ENCODE measurements around the gene SFT2D1.

The SFT2D1 gene

DNA sequence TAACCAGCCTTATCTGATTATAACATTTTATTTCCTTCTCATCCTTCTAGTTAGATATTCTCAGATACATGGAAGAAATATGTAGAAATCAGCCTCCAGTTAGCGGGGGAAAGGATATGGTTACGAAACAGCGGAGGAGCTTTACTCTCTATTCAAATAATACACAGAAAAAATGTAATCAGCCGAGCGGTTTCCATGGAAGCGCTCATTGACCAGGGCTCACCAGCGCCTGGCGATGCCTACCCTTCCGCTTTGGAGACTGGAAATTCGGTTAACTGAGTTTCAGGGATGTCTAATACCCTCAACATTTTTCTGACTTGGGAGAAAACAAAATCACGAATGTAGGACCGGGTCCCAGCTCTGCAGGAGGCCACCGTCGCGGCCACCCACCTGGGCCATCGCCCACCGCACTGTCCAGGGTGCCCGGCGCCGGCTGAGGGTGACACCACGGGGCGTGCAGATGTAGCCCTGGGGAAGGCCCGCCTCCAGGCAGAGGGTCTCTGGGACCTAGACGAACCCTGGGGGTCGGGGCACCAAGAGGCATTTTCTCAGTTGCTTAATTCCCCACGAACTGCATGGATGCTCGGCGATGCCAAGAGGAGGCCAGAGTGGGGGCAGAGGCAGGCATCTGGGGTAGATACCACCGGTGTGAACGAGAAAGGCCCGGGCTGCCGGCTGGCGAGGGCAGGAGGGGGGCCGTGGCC is 35.8 kb downstream of the SFT2D1 start:
- DNase-seq: no peak

DNA sequence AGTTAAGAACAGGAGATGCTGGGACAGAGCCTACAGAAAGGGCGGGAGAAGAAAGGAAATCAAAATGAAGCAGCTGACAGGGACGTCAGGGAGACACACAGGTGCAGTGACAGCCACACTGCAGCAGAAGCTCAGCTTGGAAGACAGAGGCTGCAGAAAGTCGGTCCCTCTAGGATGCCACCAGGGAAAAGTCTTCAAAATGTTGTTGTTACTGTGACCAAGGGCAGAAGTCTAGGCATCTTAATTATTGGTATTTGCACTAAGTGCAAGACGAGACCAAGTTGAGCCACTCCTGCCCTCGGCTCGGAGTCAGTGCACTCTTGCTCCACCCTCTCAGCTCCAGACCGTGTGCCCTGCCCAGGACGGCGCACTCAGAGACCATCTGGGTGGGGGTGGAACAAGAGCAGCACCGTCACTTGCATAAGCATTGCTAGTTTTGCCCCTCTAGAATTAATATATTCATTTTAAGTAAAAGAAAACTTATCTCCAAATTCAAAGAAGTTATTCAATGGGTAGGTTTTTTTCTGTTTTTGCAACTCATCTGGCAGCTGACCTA is 36.7 kb downstream of the SFT2D1 start:
- DNase-seq: no peak

DNA sequence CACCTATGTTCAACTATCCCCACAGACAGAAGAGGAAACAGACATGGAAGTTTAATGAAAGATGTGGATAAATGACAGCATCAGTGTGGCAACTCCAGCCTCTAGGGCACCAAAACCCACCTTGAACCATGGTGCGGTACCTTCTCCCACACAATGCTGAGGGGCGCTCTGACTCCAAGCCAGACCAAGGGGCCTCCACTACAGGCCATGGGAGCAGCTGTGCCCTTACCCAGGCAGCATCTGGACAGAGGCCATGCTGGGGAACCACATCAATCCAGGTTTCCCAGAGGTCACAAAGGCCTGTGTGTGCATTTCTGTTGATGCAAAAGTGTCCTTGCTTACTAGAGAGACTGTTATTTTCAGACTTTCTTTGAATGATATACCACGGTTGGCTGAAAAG is 38.2 kb downstream of the SFT2D1 start:
- DNase-seq: no peak

DNA sequence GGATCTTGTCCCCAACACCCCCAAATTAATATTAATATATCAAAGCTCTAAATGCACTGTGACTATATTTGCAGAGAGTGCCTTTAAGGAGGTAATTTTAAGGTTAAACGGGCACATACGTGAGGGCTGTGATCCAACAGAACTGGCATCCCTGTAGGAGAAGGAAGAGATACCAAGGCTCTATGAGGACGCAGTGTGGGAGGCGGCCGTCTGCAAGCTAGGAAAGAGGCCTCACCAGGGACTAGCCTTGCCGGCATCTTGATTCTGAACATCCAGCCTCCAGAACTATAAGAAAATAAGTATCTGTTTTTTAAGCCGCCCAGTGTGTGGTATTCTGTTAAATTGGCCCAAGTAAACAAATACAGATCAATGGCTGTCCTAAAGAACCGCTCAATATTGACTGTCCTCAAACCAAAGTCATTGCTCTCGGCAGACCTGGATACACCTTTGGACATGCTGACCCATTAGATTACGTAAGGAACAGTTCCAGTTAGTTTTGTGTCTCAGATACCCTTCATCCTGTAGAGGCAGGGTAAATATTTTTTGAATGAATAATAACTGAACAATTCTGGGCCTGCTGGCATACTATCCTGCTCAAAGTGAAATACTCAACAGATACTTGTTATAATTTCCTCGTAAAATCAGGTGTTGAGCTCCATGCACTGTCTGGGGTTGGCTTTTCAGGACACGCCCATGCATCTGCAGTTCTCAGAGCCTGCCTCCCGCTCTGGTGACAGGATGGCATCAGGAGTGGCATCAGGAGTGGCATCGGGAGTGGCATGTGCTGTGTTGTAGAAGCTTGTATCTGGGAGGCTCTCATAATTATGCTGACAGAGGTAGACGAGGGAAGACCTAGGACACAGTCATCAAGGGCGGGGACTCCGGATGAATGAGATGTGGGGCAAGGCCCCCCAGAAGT is 40.5 kb downstream of the SFT2D1 start:
- no peak for DNase-seq

DNA sequence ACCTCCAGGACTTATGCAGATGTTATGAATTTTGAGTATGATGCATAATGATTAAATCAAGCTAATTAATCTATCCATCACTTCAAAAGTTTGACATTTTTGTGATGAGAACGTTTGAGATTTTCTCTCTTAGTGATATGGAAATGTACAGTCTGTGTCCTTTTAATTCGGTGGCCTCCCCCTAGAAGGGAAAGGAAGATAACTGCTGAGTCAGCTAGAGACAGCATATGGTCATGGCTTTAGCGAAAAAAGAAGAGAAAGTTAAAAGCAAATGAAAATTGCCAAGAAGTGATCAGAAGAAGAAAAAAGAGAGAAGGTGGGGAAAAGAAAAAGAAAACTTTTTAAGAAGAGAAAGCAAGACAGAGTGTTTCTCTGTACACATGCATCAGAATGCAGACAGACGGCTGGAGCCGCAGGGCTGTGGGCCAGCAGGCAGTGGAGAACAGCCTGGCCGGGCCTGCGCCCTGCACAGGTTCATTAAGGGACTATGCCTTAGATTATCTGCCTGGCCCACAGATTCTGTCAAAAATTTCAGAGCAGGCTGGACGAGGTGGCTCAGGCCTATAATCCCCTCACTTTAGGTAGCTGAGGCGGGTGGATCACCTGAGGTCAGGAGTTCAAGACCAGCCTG is 41.9 kb downstream of the SFT2D1 start:
- no peak for DNase-seq

DNA sequence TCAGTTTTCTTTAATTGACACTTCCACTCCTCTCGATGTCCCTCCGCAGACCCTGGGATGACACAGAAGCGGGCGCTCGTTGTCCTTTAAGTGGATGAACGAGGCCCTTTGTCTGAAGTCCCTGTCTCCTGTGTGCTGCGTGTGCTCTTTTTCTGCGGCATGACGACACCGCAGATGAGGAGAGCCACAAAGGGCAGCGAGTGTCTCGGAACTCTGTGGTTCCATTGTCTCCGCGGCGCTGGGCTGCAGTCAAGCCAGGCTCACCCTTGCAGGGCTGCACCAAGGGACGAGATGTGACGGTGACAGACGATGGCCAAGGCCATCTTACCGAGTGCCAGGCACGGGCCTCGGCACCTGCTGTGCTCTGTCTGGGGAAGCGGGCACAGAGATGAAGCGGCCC is 44.7 kb downstream of the SFT2D1 start:
- DNase-seq: no peak

DNA sequence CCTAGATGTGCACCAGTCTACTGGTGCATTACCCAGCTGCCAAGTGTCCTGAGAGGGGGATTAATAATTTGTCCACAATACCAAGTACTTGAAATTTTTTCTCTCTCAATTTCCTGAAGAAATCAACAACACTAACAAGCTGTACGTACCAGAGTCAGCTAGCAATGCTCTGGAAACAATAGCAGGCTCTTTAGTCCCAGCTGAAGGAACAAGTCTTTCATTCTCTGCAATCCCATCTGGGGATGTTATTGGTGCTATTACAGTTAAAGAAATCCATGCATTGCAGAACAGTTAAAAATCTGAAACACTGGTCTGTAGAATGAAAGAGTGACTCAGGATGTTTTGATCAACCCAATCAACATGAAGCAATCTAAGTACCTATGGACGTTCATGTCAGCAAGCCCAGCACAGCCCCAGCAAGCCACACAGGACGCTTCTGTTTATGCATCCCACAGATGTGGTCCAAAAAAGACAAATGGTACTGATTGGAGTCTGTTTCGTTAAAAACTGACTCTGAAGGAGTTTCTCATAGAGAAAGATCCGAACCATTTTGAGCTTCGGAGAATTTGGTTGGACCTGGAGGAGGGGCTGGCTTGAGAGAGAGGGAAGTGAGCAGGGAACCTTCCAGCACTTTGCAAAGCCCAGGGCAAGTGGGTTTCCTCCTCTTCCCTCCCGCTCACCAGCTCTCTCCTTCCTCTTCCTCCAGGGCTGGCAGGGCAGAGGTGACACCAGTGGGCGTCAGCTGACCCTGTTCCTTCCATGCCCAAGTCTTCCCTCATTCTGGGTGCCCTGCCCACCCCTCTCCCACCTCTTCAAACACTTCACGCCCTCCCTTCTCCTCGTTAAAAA is 46.1 kb downstream of the SFT2D1 start:
- DNase-seq: no peak

DNA sequence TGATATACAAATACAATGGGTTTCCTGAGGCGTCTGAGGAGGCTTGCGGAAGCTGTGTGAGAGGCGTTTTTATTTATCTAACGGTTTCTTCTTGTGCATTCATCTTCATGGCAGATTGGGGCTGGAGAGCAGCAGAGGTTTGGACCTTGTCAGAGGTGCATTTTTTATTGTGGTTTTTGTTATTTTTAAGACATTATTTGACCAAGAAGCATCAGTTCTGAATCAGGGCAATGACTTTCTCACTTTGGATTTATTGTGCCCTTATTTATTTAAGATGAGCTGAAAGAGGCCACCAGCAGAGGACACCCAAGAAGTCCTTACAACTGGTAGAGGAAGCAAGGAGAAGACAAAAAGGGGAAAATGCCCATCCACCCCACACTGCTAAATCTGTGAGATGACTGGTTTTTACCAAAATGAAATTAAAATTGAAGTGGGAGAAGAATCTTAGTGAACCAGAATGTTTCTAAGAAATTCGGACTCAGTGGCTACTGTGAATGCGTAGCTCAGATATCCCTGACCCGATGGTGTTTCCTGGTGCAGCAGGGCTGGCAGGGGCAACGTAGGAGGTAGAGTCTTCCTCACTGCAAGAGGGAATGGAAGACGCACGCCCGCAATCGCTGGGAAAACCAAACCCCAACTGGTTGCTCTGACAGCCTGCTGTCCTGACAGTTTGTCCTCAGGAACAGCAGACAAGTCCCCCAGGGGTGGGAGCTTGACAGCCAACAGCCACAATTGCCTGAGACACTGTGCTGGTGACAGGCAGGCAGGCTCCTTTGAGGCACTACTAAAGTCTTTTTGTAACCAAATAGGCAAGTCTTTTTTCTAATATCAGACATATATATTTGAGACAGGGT is 48.4 kb downstream of the SFT2D1 start:
- no peak for DNase-seq

DNA sequence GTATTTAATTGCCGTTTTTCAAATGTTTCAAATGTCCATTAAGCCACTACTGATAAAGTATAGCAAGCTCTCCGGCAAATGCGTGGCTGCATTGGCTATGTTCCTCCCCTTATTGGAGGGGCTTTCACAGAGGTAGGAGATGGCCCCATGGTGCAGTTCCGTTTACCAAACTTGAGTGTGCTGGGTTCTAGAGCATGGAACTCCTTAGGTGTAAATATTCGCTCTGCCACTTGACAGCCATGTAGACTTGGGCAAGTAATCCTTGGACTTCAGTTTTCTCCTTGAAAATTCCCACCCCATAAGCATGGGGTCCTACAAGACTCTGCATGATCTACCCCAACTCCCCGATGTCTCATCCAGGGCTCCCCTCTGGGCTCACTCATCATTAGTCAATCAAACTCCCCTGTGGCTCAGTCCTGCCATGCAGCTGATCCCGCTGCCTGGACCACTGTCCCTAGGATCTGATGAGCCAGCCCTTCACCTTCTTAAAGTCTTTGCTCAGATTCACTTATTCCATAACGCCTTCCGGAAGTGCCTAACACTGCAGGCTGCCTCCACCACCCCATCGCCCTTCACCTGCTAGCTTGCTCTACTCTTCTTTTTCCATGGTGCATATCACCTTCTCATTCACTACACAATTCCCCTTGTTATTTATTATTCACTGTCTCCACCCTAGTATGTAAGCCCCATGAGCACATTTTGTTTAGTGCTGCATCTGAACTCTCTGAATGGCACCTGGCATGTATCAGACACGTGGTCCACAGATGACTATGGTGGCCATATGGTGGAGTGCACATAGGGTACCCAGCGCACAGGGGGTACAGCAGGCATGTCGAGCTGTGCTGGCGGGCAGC is 52.9 kb downstream of the SFT2D1 start:
- no peak for DNase-seq

DNA sequence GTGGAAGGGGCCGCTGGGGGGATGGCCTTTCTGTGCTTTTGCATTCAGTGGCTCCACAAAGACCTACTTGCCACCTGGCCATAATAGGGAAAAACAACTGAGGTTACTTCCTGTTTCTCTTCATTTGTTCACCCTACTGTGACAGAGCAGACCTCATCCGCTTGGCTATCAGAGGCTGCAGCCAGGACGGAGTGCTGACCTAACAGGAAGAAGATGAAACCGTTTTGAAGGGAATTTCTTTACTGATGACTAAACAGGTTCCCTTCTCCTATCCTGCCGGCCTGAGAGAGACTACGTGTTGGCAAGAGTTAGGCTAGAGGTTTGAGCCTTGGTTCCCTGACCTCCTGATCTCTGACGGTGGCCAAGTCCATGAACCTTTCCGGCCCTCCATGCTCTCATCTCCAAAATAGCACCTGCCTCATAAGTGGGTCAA is 55.5 kb downstream of the SFT2D1 start:
- peak in 1 of 2 donors; percentile 20 for DNase-seq

DNA sequence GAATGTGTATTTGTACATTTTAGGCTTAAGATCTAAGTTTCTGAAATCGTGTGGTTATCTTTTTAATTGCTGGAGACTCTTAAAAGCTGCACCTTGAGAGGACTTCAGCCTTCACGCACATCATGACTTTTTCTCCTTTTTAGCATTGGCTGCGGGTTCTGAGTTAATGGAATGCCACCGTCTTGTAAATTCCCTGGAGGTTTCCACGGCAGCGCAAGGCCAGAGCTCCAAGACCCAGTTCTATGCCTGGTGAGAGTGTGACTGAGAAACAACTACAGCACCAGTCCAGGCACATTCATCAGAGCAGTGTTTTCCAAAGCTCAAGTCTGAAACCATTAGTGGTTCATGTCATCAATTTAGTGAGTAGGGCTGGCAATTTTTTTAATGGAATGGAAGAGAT is 57.1 kb downstream of the SFT2D1 start:
- DNase-seq: no peak

DNA sequence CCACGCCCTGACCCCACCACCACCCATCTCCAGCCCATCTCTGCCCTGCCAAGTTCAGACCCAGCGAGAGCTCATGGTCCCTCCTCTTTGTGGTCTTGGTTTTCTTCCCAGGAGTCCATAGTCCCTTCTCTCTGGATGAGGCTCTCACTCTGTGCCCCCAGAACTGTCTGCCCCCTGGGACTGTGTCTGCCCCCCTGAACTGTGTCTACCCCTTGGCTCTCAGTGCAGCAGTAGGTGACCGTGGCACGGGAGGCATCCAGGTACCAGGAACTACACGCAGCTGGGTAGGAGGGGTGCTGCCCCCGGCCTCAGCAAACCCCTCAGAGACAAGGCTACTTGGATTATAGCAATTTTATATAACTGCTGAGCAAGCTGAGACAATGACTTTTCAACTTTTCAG is 57.7 kb downstream of the SFT2D1 start:
- DNase-seq: no peak

DNA sequence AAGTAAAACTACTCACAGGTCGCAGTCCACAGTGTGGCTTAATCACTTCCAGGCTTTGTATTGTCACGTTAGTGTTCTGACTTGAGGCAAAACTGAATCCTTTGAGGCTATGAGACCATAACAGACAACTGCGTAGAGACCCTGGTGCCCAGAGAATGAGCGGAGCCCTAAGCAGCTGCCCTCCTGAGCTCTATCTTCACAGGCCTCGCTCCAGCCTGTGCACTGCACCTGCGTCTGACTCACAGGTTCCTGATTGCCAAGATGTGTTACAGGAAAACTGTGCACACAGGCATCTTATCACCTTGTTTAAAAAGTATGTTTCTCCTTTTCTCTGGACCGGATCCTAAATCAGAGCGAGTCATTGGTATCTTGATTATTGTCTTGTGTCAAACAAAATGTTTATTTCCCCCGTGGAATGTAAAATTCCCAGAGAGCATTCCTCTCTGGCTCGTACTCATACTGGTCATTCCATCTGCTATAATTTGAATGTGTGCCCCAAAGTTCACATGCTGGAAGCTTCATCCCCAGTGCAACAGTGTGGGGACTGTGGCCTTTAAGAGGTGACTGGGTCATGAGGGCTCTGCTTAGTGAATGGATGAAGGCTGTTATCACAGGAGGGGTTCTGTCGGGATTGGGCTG is 59.8 kb downstream of the SFT2D1 start:
- DNase-seq: no peak

DNA sequence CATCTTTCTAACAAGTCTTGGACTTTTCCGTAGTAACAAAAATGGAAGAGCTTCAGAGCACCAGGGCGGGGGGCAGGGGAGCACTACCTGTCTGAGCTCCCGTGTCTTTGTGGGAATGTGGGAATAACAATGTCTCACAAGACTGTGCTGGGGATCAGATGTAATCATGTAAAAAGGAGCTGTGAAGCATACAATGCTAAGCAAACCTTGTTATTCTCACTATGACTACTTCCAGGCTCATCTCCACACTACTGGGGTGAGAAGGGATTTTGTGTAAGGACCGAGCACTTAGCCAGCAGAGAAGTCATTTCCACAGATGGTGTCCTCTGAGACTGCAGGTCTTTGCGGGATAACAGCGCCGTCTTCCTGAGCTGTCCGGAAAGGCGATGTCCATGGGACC is 61.2 kb downstream of the SFT2D1 start:
- no peak for DNase-seq

DNA sequence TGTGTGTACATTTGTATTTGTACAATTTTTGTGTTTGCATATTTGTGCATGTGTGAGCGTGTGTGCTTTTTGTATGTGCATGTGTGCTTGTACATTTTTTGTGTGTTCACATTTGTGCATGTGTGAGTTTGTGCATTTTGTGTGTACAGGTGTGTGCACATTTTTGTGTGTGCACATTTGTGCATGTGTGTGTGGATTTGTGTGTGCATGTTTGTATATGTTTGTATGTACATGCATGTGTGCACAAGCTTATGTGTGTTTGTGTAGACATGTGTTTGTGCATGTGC is 63.0 kb downstream of the SFT2D1 start:
- DNase-seq: no peak

DNA sequence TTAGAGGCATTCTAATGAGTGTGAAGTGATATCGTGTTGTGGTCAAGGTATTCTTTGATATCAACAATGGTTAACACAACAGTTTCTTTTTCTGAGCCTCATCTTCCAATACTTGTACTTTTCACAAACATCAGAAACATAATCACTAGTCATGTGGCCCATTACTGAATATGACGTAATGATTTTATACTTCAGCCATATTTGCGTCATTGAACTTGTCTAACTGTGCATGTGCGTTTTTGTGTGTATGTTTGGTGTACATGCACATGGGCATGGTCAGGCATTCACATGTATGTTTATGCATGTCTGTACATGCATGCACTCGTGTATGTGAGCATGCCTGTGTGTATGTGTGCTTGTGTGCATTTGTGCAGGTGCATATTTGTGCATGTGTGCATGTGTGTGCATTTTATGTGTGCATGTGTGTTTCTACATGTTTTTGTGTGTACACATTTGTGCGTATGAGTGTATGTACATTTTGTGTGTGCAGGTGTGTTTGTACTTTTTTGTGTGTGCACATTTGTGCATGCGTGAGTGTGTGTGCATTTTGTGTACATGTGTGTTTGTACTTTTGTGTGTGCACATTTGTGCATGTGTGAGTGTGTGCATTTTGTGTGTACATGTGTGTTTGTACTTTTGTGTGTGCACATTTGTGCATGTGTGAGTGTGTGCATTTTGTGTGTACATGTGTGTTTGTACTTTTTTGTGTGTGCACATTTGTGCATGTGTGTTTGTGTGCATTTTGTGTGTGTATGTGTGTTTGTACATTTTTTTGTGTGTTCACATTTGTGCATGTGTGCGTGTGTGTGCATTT is 63.6 kb downstream of the SFT2D1 start:
- no peak for DNase-seq

DNA sequence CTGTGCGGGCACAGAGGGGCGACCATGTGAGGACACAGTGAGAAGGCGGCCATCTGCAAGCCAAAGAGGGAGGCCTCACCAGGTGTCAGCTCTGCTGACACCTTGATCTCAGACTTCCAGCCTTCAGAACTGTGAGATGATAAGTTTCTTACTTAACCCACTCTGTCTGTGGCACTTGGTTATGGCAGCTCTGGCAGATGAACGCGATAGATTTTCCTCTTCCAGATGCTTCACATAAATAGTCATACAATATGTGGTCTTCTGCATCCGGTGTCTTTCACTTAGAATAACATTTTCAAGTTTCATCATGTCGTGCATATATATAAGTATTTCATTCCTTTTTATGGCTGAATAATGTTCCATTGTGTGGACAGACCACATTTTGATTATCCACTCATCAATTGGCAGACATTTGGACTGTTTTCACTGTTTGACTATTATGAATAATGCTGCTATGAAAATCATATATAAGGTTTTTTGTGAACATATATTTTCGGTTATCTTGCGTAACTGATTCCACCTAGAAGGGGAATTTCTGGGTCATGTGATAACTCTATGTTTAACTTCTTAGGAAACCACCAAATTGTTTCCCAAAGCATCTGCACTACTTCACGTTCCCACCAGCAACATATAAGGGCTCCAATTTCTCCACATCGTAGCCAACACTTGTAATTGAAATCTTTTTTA is 64.3 kb downstream of the SFT2D1 start:
- DNase-seq: no peak

DNA sequence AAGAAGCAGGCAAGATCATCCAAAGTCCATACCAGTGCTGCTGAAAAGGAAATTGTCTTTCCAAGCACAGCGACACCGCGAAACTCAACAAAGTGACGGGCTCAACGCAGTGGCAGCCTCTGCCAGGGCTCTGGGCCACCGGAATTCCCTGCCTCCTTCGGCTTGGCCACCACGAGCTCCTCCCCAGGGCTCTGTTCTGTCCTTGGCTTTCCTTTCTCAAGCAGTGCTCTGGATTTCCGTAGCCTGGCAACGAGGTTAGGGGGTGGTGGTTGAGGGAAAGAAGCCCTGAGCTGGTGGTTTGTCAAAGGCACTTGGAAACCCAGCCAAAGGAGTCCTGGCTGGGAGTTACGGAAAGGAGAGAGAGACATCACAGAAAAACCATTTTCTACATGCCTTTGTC is 65.3 kb downstream of the SFT2D1 start:
- no peak for DNase-seq

DNA sequence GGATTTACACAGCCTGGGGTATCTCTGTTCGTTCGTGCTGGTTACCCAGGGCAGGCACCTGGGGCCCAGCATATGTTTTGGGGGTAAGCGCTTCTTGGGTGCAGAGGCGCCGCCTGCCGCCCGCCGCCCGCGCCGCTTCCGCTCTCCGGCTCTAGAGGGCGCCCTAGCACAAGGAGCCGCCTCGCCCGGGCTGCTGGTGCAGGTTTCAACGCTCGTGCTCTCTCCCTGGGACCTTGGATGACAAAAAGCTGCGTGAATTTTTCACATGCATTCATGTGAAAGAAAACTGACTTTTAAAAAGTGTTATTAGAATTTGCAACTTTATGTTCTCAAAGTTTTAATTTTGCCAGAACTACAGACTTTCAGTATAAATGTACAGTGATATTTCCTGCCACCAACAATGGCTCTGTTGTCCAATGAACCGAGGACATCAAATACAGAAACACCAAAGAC is 66.6 kb downstream of the SFT2D1 start:
- DNase-seq: peak; percentile 70 to 80

All from CD4-positive, alpha-beta T cell treated with Interferon alpha-2 for 1 hour (primary cell).